GM12874 (cell line): ENCODE measurements around the gene DPM2.
A peak's percentile ranks its signal among the peaks of the same experiment; 100 is the strongest.

Experiments used
- TF ChIP-seq, protein P1 (sequence below): IDR thresholded peaks from 2 replicates; pipeline ENCODE4 v1.5.1; 2011; ENCODE audit warnings: low read depth, mild to moderate bottlenecking, control low read depth, low read length, moderate library complexity; ENCODE audit not compliant: insufficient read depth

Gene DPM2

DNA sequence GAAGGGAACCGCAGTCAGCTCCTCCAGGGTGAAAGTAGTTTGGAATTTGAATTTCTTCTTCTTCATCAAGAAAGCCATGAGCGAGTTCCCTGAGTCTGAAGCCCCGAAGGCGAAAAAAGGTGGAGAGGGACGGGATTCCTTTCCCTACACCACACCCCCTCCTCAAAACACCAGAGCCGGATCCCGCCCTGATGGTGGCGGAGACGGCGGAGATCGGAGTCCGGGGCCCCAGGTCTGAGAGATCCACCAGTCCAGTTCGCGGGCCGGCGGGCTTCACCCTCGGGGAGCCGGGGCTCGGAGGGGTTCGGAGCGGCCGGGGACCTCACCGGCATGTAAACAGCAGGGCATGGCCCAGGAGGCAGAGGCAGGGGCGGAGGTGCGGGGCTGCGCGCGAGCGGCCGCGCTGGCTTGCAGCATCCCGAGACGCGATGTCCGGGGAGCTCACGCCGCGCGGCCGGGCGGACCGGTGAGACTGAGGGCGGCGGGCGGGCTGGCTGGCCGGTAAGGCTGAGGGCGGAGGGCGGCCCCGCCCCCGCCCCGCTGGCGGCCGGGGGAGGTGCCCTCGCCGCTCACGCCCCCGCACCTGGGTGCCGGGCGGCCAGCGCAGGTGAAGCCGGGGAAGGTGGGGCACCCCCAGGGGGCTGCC, 42.5 kb upstream of the DPM2 start:
- TF ChIP-seq, protein P1, sequence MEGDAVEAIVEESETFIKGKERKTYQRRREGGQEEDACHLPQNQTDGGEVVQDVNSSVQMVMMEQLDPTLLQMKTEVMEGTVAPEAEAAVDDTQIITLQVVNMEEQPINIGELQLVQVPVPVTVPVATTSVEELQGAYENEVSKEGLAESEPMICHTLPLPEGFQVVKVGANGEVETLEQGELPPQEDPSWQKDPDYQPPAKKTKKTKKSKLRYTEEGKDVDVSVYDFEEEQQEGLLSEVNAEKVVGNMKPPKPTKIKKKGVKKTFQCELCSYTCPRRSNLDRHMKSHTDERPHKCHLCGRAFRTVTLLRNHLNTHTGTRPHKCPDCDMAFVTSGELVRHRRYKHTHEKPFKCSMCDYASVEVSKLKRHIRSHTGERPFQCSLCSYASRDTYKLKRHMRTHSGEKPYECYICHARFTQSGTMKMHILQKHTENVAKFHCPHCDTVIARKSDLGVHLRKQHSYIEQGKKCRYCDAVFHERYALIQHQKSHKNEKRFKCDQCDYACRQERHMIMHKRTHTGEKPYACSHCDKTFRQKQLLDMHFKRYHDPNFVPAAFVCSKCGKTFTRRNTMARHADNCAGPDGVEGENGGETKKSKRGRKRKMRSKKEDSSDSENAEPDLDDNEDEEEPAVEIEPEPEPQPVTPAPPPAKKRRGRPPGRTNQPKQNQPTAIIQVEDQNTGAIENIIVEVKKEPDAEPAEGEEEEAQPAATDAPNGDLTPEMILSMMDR: no peak

DNA sequence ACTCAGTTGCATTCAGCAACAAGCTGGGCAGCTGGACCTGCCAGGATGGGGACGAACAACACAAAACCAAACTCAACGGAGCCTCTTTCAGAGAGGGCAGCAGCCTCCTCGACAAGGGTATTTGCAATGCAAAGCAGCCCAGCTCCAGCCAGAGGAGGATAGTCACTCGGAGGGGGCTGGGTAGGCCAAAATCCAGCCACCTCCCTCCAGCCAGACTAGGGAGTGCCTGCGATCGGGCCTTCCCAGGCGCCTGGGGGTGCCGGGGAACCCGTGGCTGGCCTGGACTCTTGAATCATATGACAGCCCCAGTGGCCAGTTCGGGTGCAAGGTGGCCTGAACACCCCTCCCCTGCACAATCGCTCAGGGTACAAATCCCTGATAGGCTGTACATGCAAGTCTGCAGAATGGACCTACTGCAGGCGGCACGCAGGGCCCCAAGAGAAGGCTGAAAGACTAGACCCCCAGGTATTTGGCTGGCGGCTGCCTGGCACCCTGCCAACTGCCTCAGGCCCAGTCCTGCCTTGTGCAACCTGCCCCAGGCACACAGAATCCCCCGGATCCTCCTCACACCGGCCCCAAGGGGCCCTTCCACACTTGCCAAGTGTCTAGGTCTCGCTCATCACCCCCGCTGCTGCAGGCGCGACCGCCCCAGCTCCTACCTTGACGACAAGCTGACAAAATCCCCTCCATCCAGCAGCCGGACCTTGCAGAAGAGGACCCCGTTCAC, 41.8 kb upstream of the DPM2 start:
- TF ChIP-seq, protein P1: no peak

DNA sequence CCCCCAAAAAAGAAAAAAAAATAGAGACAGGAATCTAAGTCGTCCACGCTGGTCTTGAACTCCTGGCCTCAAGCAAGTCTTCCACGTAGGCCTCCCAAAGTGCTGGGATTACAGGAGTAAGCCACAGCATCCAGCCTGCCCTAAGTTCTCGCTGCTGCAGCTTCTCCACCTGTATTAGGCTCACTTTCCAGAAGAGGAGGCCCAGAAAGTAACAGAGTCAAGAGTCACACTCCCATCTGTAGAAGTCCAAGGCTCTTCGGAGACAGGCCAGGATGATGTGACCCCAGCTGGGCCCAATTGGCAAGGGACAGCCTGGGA, 41.3 kb upstream of the DPM2 start:
- TF ChIP-seq, protein P1: no peak

DNA sequence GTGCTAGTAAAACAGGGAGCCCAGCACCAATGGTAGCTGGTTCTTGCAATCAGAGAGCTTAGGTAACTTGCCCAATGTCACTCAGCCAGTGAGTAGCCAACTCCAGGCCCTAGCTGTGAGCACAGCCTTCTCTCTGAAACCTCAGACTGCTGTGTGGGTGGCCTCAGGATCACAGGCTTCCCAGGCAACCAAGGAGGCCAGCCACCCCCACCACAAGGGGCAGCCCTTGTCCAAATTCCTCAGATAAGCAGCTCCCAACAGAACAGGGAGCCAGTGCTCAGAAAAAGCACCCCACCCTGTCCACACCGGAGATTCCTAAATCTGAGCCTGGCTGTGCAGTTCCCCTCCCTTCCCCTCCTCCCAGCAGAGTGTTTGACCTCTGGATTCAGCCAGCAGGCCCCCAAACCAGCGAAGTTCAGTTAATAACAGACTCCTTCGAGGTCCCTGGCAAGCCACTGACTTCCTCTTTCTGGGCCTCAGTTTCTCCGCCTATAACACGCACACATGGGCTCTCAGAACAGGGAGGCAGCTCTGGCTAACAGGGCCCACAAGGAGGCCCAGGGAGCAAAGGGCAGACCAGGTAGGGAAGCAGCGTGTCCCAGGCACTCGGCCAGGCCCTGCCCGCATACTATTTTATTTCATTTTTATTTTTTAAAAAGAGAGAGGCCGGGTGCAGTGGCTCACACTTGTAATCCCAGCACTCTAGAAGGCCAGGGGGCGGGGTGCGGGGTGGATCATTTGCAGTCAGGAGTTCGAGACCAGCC, 40.4 kb upstream of the DPM2 start:
- TF ChIP-seq, protein P1: 0 out of 2 replicates have a peak, but pooled peaks have one; percentile 11

DNA sequence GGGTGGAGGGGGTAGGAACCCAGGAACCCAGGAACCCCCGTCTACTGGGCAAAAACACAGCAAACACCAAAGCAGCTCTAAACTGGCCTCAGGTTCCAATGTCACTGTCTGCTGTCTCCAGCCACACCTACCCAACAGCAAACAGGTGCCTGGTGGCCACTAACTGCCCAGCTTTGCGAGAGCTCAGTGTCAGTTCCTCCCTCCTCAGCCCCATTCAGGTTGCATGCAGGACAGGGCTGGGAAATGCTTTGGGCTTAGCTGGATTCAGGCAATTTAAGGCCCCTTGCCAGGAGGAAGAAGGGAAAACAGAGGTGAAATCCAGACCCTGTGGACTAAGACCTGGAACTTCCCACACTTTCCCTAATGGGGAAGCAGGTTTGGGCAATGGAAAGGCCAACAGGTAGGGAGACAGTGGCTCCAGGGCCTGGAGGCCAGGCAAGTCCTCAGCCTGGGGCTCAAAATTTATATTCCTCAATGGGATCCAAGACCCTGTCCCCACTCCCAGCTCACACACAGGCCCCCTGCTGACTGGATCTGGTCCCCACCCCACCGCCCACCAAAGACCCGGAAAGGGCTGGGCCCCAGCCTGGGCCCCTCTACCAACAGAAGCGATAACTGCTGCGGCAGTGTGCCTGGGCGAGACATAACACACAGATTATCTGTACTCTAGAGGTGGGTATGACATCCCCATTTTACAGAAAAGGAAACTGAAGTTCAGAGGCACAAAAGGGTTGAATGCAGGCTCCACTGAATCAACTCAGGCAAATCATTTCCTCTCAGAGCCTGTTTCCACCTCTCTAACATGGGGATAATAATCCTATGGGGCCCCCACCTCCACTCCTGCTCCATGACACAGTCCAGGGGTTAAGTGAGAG, 39.6 kb upstream of the DPM2 start:
- TF ChIP-seq, protein P1: no peak

DNA sequence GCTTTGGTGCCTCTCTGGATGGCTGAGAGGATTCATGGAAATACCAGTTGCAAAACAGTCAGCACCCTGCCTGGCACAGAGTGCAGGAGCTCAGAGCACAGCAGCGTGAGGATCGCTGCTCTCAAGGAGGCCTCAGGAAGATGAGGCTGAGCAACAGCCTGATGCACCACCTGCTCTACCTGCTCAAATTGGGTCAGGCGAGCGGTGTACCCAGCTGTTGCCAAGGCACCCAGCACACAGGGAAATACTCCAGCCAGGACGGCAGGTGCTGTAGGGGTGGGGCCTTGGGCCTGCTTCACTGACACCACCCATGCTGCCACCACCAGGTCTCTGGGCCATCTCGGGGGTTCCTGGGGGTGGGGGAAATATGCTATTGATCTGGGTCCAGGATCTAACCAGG, 38.8 kb upstream of the DPM2 start:
- TF ChIP-seq, protein P1: no peak
